ENCODE data around the gene PRKCE. TPM values are rescaled to one million over a fixed set of nuclear protein-coding genes. Genes with fewer than 3 reads are reported as not detected.

PRKCE gene
- total RNA-seq, 1 experiment from 2014 or later = 14.0 TPM

DNA sequence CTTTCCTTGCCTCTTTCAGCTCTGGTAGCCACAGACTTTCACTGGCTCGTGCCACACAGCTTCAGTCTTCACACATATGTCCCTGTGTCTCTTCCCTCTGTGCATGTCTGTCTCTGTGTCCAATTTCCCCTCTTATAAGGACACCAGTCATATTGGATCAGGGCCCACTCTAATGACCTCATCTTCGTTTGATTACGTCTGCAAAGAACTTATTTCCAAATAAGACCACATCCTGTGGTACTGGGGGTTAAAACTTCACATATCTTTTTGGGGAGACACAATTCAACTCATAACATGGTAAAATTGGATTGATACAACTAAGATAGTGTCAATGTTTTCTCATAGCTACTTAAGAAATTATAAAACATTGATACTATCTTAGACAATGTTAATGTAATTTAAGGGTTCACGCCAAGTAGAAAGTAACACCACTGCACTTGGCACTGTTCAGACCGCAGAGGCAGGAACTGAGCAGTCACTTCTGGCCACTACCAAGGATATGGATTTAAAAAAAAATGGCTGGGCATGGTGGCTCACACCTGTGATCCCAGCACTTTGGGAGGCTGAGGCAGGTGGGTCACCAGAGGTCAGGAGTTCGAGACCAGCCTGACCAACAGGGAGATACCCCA, 526.1 kb downstream of the PRKCE start:
- in situ Hi-C loops (cut with HindIII; ENCODE audit: low pct_unique_long_range_greater_than_20kb, low sequenced_read_pairs) (no loop called here), intact Hi-C loops (cut with micrococcal nuclease; ENCODE audit: unreplicated experiment) (no loop called here)
- TF ChIP-seq TCF7L2 (IDR thresholded peaks at IDR 0.05; ENCODE audit: low read depth, low read length) = no peak
- TF ChIP-seq SIN3A (IDR thresholded peaks at IDR 0.05; ENCODE audit: borderline replicate concordance, insufficient read depth, low read depth, low read length) = no peak
- TF ChIP-seq, protein P1, sequence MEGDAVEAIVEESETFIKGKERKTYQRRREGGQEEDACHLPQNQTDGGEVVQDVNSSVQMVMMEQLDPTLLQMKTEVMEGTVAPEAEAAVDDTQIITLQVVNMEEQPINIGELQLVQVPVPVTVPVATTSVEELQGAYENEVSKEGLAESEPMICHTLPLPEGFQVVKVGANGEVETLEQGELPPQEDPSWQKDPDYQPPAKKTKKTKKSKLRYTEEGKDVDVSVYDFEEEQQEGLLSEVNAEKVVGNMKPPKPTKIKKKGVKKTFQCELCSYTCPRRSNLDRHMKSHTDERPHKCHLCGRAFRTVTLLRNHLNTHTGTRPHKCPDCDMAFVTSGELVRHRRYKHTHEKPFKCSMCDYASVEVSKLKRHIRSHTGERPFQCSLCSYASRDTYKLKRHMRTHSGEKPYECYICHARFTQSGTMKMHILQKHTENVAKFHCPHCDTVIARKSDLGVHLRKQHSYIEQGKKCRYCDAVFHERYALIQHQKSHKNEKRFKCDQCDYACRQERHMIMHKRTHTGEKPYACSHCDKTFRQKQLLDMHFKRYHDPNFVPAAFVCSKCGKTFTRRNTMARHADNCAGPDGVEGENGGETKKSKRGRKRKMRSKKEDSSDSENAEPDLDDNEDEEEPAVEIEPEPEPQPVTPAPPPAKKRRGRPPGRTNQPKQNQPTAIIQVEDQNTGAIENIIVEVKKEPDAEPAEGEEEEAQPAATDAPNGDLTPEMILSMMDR (IDR thresholded peaks at IDR 0.05) = no peak
- TF ChIP-seq, protein P2, sequence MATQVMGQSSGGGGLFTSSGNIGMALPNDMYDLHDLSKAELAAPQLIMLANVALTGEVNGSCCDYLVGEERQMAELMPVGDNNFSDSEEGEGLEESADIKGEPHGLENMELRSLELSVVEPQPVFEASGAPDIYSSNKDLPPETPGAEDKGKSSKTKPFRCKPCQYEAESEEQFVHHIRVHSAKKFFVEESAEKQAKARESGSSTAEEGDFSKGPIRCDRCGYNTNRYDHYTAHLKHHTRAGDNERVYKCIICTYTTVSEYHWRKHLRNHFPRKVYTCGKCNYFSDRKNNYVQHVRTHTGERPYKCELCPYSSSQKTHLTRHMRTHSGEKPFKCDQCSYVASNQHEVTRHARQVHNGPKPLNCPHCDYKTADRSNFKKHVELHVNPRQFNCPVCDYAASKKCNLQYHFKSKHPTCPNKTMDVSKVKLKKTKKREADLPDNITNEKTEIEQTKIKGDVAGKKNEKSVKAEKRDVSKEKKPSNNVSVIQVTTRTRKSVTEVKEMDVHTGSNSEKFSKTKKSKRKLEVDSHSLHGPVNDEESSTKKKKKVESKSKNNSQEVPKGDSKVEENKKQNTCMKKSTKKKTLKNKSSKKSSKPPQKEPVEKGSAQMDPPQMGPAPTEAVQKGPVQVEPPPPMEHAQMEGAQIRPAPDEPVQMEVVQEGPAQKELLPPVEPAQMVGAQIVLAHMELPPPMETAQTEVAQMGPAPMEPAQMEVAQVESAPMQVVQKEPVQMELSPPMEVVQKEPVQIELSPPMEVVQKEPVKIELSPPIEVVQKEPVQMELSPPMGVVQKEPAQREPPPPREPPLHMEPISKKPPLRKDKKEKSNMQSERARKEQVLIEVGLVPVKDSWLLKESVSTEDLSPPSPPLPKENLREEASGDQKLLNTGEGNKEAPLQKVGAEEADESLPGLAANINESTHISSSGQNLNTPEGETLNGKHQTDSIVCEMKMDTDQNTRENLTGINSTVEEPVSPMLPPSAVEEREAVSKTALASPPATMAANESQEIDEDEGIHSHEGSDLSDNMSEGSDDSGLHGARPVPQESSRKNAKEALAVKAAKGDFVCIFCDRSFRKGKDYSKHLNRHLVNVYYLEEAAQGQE (IDR thresholded peaks at IDR 0.05; ENCODE audit: insufficient read depth in 1 of 2, low read depth in 2 of 2, low read length in 1 of 2) = no peak
- no peak for TF ChIP-seq POLR2AphosphoS5 (IDR thresholded peaks at IDR 0.05; ENCODE audit: low read depth, low read length)
- CTCF ChIA-PET = no interaction called here
- Histone ChIP-seq H3K4me1 (ENCODE audit: control insufficient read depth, insufficient read depth, low read length) (no peaks in the 10 kb centered on the region), H3K4me3 (ENCODE audit: low read depth in 2 of 2, low read length in 2 of 2) (no peak overlapping the region), H3K36me3 (ENCODE audit: control insufficient read depth, insufficient read depth, low read length) (no peaks in the 10 kb centered on the region), H3K9me3 (ENCODE audit: control insufficient read depth, insufficient read depth, low read depth, low read length) (no peaks in the 10 kb centered on the region), H3K27me3 (ENCODE audit: control insufficient read depth, insufficient read depth, low read length) (no peaks in the 10 kb centered on the region), H3K27ac (ENCODE audit: low read length) (no peak overlapping the region)
- POLR2A ChIA-PET = no interaction called here
- DNase-seq (ENCODE audit: low read depth, low spot score) = no peak
- BruUV-seq (replicated peaks) = no TSS peak
- no peak for ATAC-seq

DNA sequence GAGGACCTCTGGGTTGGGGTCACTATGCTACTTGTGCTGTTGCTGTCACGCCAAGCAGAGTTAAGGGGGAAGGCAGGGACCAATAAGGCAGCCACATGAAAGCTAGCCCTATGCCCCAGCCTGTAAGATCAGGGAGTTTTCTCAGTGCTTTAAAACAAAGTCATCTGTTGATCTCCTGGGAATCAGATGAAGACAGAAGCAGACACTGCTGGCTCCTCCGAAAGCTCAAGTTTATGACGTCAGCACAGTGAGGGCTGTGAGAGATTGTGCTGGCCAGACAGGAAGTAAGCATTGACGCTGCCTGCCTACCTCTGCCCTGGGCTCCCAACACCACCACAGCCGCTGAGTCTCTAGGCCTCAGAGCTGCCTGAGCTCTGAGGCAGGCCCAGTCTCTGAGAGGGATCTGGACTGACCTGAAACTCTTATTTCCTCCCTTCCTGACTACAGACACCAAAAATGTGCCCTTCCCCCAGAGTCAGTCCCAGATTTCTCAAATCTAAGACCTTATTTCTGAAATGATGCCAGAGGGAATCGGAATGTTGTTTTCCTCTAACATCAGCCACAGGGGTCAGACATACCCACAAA, 527.7 kb downstream of the PRKCE start:
- POLR2A ChIA-PET = no interaction called here
- CTCF ChIA-PET = no interaction called here
- no peak for TF ChIP-seq SIN3A (IDR thresholded peaks at IDR 0.05; ENCODE audit: borderline replicate concordance, insufficient read depth, low read depth, low read length)
- no peak for TF ChIP-seq POLR2AphosphoS5 (IDR thresholded peaks at IDR 0.05; ENCODE audit: low read depth, low read length)
- TF ChIP-seq, protein P2 (IDR thresholded peaks at IDR 0.05; ENCODE audit: insufficient read depth in 1 of 2, low read depth in 2 of 2, low read length in 1 of 2) = no peak
- TF ChIP-seq, protein P1 (IDR thresholded peaks at IDR 0.05) = no peak
- no peak for TF ChIP-seq TCF7L2 (IDR thresholded peaks at IDR 0.05; ENCODE audit: low read depth, low read length)
- no peak overlapping the region for H3K4me3 ChIP-seq (ENCODE audit: low read depth in 2 of 2, low read length in 2 of 2)
- ATAC-seq (no peak), DNase-seq (ENCODE audit: low read depth, low spot score) (no peak)
- no peaks in the 10 kb centered on the region for H3K27me3 ChIP-seq (ENCODE audit: control insufficient read depth, insufficient read depth, low read length)
- H3K36me3 ChIP-seq (ENCODE audit: control insufficient read depth, insufficient read depth, low read length) = no peaks in the 10 kb centered on the region
- H3K9me3 ChIP-seq (ENCODE audit: control insufficient read depth, insufficient read depth, low read depth, low read length) = no peaks in the 10 kb centered on the region
- in situ Hi-C loops (cut with HindIII; ENCODE audit: low pct_unique_long_range_greater_than_20kb, low sequenced_read_pairs) = no loop called here
- H3K27ac ChIP-seq (ENCODE audit: low read length) = no peak overlapping the region
- intact Hi-C loops (cut with micrococcal nuclease; ENCODE audit: unreplicated experiment) = no loop called here
- BruUV-seq (replicated peaks) = no TSS peak
- H3K4me1 ChIP-seq (ENCODE audit: control insufficient read depth, insufficient read depth, low read length) = no peaks in the 10 kb centered on the region
